Spinal cord (tissue), 10 donors: ENCODE results near the gene CENPH. TPM values are rescaled to one million over a fixed set of nuclear protein-coding genes. Genes with fewer than 3 reads are reported as not detected.
A peak's percentile ranks its signal among the peaks of the same experiment; 100 is the strongest.

Experiments used
- DNase-seq, 6 donors: peaks; one replicate each; pipeline versions ENCODE4 v3.0.0 to v3.0.0-alpha.2; 2013 to 2015; ENCODE audit warnings: low spot score in 6 of 6, low read depth in 4 of 6
- H3K27ac ChIP-seq: one replicate; pipeline ENCODE4 v1.5.1; 2013; ENCODE audit warnings: low read depth, low read length, control low read depth
- H3K27me3 ChIP-seq: one replicate; pipeline ENCODE4 v1.6.1; 2013; ENCODE audit warnings: low read length; ENCODE audit not compliant: control insufficient read depth, insufficient read depth
- H3K36me3 ChIP-seq: one replicate; pipeline ENCODE4 v1.6.1; 2013; ENCODE audit warnings: low read length; ENCODE audit not compliant: control insufficient read depth, insufficient read depth
- H3K4me1 ChIP-seq: one replicate; pipeline ENCODE4 v1.6.1; 2013; ENCODE audit warnings: low read length; ENCODE audit not compliant: control insufficient read depth, insufficient read depth
- H3K4me3 ChIP-seq: one replicate; pipeline ENCODE4 v1.5.1; 2013; ENCODE audit warnings: low read depth, low read length, control low read depth
- H3K9me3 ChIP-seq: one replicate; pipeline ENCODE4 v1.6.1; 2013; ENCODE audit warnings: low read length; ENCODE audit not compliant: control insufficient read depth, insufficient read depth
- whole genome bisulfite sequencing: methylation state at CpG from one replicate; pipeline ENCODE4 v1.1.5; 2013; ENCODE audit warnings: missing lambda C conversion rate; ENCODE audit not compliant: insufficient coverage; 5-methylcytosine and 5-hydroxymethylcytosine counted together
- polyA plus RNA-seq, 2 donors: library from polyadenylated mRNA; unstranded; fragments of 120-200 nt; gene quantifications; one replicate each; pipeline ENCODE4 v1.2.1, GENCODE V29; 2013; ENCODE audit not compliant: insufficient read length in 2 of 2
- total RNA-seq, 2 donors: library from RNA; depleted of rRNA in 1 of 2; stranded (reverse); fragments of 120-200 nt in 1 of 2; fragments of >200 nt in 1 of 2; gene quantifications; one replicate each; pipeline versions ENCODE4 v1.2.3 to v1.2.4, GENCODE V29; 2013 to 2014
- donor health status: healthy.

CENPH gene
- total and polyA plus RNA-seq, 4 donors = 7.9 to 17.8 (median 13.5) TPM

- Histone ChIP-seq H3K27ac (no peak overlapping the region), H3K9me3 (no peaks in the 10 kb centered on the region), H3K4me3 (no peak overlapping the region), H3K4me1 (no peaks in the 10 kb centered on the region), H3K27me3 (no peaks in the 10 kb centered on the region), H3K36me3 (peaks cover 4% of the 10 kb centered on the region)
- no peak for DNase-seq
- no CpG with 5 or more reads among the region's 1 CpG for WGBS
Measured at GRCh38 chr5:69202497-69202896, 13.1 kb downstream of the CENPH start.

GRCh38 chr5:69206528-69207190 is 17.3 kb downstream of the CENPH start:
- Histone ChIP-seq H3K4me1 (no peaks in the 10 kb centered on the region), H3K36me3 (no peaks in the 10 kb centered on the region), H3K27me3 (no peaks in the 10 kb centered on the region), H3K9me3 (no peaks in the 10 kb centered on the region), H3K27ac (no peak overlapping the region), H3K4me3 (no peak overlapping the region)
- no CpG with 5 or more reads among the region's 5 CpGs for WGBS
- DNase-seq = no peak

GRCh38 chr5:69209602-69210001 is 20.2 kb downstream of the CENPH start:
- no peak for DNase-seq
- Histone ChIP-seq H3K4me1 (no peaks in the 10 kb centered on the region), H3K36me3 (no peaks in the 10 kb centered on the region), H3K9me3 (no peaks in the 10 kb centered on the region), H3K27me3 (no peaks in the 10 kb centered on the region), H3K4me3 (no peak overlapping the region), H3K27ac (no peak overlapping the region)
- WGBS = no CpG with 5 or more reads among the region's 2 CpGs

- no peak for DNase-seq
- Histone ChIP-seq H3K27me3 (no peaks in the 10 kb centered on the region), H3K36me3 (no peaks in the 10 kb centered on the region), H3K4me3 (no peak overlapping the region), H3K27ac (no peak overlapping the region), H3K4me1 (no peaks in the 10 kb centered on the region), H3K9me3 (no peaks in the 10 kb centered on the region)
- WGBS = 100% methylated on average over 1 of the region's 2 CpGs
Measured at GRCh38 chr5:69211200-69211599, 21.8 kb downstream of the CENPH start.

- no peak overlapping the region for H3K4me3 ChIP-seq
- H3K4me1 ChIP-seq = no peaks in the 10 kb centered on the region
- DNase-seq = no peak
- no peak overlapping the region for H3K27ac ChIP-seq
- H3K27me3 ChIP-seq = no peaks in the 10 kb centered on the region
- no peaks in the 10 kb centered on the region for H3K9me3 ChIP-seq
- no CpG with 5 or more reads among the region's 2 CpGs for WGBS
- H3K36me3 ChIP-seq = no peaks in the 10 kb centered on the region
Measured at GRCh38 chr5:69212022-69212421, 22.6 kb downstream of the CENPH start.

GRCh38 chr5:69213513-69214215 is 24.3 kb downstream of the CENPH start:
- Histone ChIP-seq H3K4me3 (no peak overlapping the region), H3K27ac (no peak overlapping the region), H3K27me3 (no peaks in the 10 kb centered on the region), H3K4me1 (no peaks in the 10 kb centered on the region), H3K9me3 (no peaks in the 10 kb centered on the region), H3K36me3 (no peaks in the 10 kb centered on the region)
- DNase-seq = no peak
- 97% methylated on average over 3 of the region's 4 CpGs for WGBS

GRCh38 chr5:69217151-69217511 is 27.7 kb downstream of the CENPH start:
- peak overlapping the region; percentile 100 for H3K4me3 ChIP-seq
- no CpG with 5 or more reads among the region's 6 CpGs for WGBS
- H3K4me1 ChIP-seq = no peaks in the 10 kb centered on the region
- no peak for DNase-seq
- peak overlapping the region; percentile 94 for H3K27ac ChIP-seq
- H3K27me3 ChIP-seq = no peaks in the 10 kb centered on the region
- H3K9me3 ChIP-seq = no peaks in the 10 kb centered on the region
- peaks cover 4% of the 10 kb centered on the region for H3K36me3 ChIP-seq

- peak overlapping the region; percentile 100 for H3K4me3 ChIP-seq
- H3K27ac ChIP-seq = peak overlapping the region; percentile 94
- peaks cover 4% of the 10 kb centered on the region for H3K36me3 ChIP-seq
- H3K9me3 ChIP-seq = no peaks in the 10 kb centered on the region
- no peaks in the 10 kb centered on the region for H3K27me3 ChIP-seq
- WGBS = 0% methylated on average over 63 of the region's 73 CpGs
- no peaks in the 10 kb centered on the region for H3K4me1 ChIP-seq
- DNase-seq = peak; percentile 80 to 98 (median 85)
Measured at GRCh38 chr5:69217548-69218526, 28.5 kb downstream of the CENPH start.

GRCh38 chr5:69219939-69220338 is 30.6 kb downstream of the CENPH start:
- no peak for DNase-seq
- no peaks in the 10 kb centered on the region for H3K27me3 ChIP-seq
- H3K4me3 ChIP-seq = no peak overlapping the region
- H3K27ac ChIP-seq = no peak overlapping the region
- no peaks in the 10 kb centered on the region for H3K9me3 ChIP-seq
- peaks cover 7% of the 10 kb centered on the region for H3K36me3 ChIP-seq
- H3K4me1 ChIP-seq = no peaks in the 10 kb centered on the region
